Ovary (tissue), 3 donors: ENCODE data around the gene NEK1.

Experiments
- EP300 ChIP-seq: sonication (generic); formaldehyde crosslinking; IDR thresholded peaks from one replicate; pipeline ENCODE4 v1.6.1; 2017; ENCODE audit warnings: antibody characterized with exemption
- POLR2A ChIP-seq: fragments of 450-650 bp; IDR thresholded peaks from one replicate; pipeline ENCODE4 v1.6.1; 2017; ENCODE audit warnings: antibody characterized with exemption, mild to moderate bottlenecking, moderate library complexity
- TF ChIP-seq, protein P1 (sequence below), 3 donors: fragments of 450-650 bp in 2 of 3; fragments of 200-600 bp in 1 of 3; IDR thresholded peaks; one replicate each; pipeline versions ENCODE4 v1.5.1 to v1.8.0; 2016 to 2022; ENCODE audit warnings: antibody characterized with exemption in 3 of 3, mild to moderate bottlenecking in 1 of 3
- donor health status: DM: no; HTN: no; CAD: no.

DNA sequence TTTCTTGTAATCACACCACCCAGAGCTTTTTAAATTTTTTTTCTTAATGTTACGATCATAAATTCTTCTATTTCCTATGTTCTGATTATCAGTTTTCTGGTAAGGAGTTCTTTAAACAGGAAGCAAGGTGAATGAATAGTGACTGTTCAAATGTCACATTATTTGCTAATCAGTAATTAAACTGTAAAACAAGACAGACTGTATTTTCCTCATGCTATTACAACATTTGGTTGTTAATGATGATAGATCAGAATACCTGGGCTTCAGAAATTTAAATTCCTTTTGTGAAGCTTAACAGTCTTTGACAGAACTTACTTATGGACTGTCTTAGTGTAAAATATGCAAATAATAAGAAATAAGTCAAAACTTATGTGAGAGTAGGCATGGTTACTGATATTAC lies 49.4 kb upstream of the NEK1 start:
- TF ChIP-seq POLR2A (no peak), EP300 (no peak)
- TF ChIP-seq, protein P1, sequence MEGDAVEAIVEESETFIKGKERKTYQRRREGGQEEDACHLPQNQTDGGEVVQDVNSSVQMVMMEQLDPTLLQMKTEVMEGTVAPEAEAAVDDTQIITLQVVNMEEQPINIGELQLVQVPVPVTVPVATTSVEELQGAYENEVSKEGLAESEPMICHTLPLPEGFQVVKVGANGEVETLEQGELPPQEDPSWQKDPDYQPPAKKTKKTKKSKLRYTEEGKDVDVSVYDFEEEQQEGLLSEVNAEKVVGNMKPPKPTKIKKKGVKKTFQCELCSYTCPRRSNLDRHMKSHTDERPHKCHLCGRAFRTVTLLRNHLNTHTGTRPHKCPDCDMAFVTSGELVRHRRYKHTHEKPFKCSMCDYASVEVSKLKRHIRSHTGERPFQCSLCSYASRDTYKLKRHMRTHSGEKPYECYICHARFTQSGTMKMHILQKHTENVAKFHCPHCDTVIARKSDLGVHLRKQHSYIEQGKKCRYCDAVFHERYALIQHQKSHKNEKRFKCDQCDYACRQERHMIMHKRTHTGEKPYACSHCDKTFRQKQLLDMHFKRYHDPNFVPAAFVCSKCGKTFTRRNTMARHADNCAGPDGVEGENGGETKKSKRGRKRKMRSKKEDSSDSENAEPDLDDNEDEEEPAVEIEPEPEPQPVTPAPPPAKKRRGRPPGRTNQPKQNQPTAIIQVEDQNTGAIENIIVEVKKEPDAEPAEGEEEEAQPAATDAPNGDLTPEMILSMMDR (IDR thresholded peaks at IDR 0.05) = no peak
